Measurements from ENCODE around the gene C10orf95.
A peak's percentile ranks its signal among the peaks of the same experiment; 100 is the strongest.

C10orf95 gene

GRCh38 chr10:102435529-102436233 lies 15.7 kb downstream of the C10orf95 start:
- H3K9me3 ChIP-seq: no peaks in the 10 kb centered on the region
- in situ Hi-C loops (cut with MboI; ENCODE audit: low sequenced_read_pairs): no loop called here
- H3K36me3 ChIP-seq (replicated peaks): no peaks in the 10 kb centered on the region; the same call in 1 of the 2 replicates
- no peaks in the 10 kb centered on the region for H3K4me1 ChIP-seq
- DNase-seq (ENCODE audit: low spot score in 2 of 2): no peak
- H3K27me3 ChIP-seq (ENCODE audit: low read depth): peaks cover 2% of the 10 kb centered on the region; the same call in 1 of the 2 replicates
- H3K4me3 ChIP-seq: no peak overlapping the region

- Histone ChIP-seq H3K27me3 (ENCODE audit: low read depth) (peaks cover 2% of the 10 kb centered on the region; the same call in 1 of the 2 replicates), H3K9me3 (no peaks in the 10 kb centered on the region), H3K4me3 (no peak overlapping the region), H3K36me3 (replicated peaks) (no peaks in the 10 kb centered on the region; the same call in 1 of the 2 replicates), H3K4me1 (no peaks in the 10 kb centered on the region)
- in situ Hi-C loops (cut with MboI; ENCODE audit: low sequenced_read_pairs): no loop called here
- DNase-seq (ENCODE audit: low spot score in 2 of 2): no peak
Observed at GRCh38 chr10:102435133-102435497, 16.2 kb downstream of the C10orf95 start.

GRCh38 chr10:102434394-102435132 lies 16.8 kb downstream of the C10orf95 start:
- Histone ChIP-seq H3K4me1 (no peaks in the 10 kb centered on the region), H3K9me3 (no peaks in the 10 kb centered on the region), H3K36me3 (replicated peaks) (no peaks in the 10 kb centered on the region; the same call in 1 of the 2 replicates), H3K27me3 (ENCODE audit: low read depth) (peaks cover 2% of the 10 kb centered on the region; the same call in 1 of the 2 replicates), H3K4me3 (no peak overlapping the region)
- DNase-seq (ENCODE audit: low spot score in 2 of 2): no peak
- in situ Hi-C loops (cut with MboI; ENCODE audit: low sequenced_read_pairs): no loop called here

- no peaks in the 10 kb centered on the region for H3K4me1 ChIP-seq
- no peaks in the 10 kb centered on the region for H3K9me3 ChIP-seq
- H3K27me3 ChIP-seq (ENCODE audit: low read depth): peaks cover 2% of the 10 kb centered on the region; the same call in 1 of the 2 replicates
- in situ Hi-C loops (cut with MboI; ENCODE audit: low sequenced_read_pairs): no loop called here
- no peak overlapping the region for H3K4me3 ChIP-seq
- no peaks in the 10 kb centered on the region; the same call in 1 of the 2 replicates for H3K36me3 ChIP-seq (replicated peaks)
- no peak for DNase-seq (ENCODE audit: low spot score in 2 of 2)
Observed at GRCh38 chr10:102433619-102434046, 17.7 kb downstream of the C10orf95 start.

- H3K4me1 ChIP-seq: no peaks in the 10 kb centered on the region
- H3K36me3 ChIP-seq (replicated peaks): no peaks in the 10 kb centered on the region; the same call in 1 of the 2 replicates
- DNase-seq (ENCODE audit: low spot score in 2 of 2): peak; percentile 95 to 98
- H3K9me3 ChIP-seq: no peaks in the 10 kb centered on the region
- in situ Hi-C loops (cut with MboI; ENCODE audit: low sequenced_read_pairs): no loop called here
- H3K27me3 ChIP-seq (ENCODE audit: low read depth): peaks cover 2% of the 10 kb centered on the region; the same call in 1 of the 2 replicates
- peak within 1 kb of the TSS; percentile 73 for H3K4me3 ChIP-seq
Observed at GRCh38 chr10:102432162-102432950, 19.0 kb downstream of the C10orf95 start, which contains the start of gene CUEDC2. TSS of gene CUEDC2 (minus strand) at chr10:102432574. CDS start at chr10:102425188, 7,386 bp downstream.

GRCh38 chr10:102431452-102432124 lies 19.8 kb downstream of the C10orf95 start:
- Histone ChIP-seq H3K4me1 (no peaks in the 10 kb centered on the region), H3K4me3 (peak overlapping the region; percentile 73), H3K36me3 (replicated peaks) (no peaks in the 10 kb centered on the region; the same call in 1 of the 2 replicates), H3K9me3 (no peaks in the 10 kb centered on the region), H3K27me3 (ENCODE audit: low read depth) (peaks cover 2% of the 10 kb centered on the region; the same call in 1 of the 2 replicates)
- peak; percentile 52 to 65 for DNase-seq (ENCODE audit: low spot score in 2 of 2)
- in situ Hi-C loops (cut with MboI; ENCODE audit: low sequenced_read_pairs): no loop called here

GRCh38 chr10:102429468-102429867 lies 21.9 kb downstream of the C10orf95 start:
- no peak for DNase-seq (ENCODE audit: low spot score in 2 of 2)
- H3K4me1 ChIP-seq: no peaks in the 10 kb centered on the region
- in situ Hi-C loops (cut with MboI; ENCODE audit: low sequenced_read_pairs): no loop called here

GRCh38 chr10:102426803-102427287 lies 24.5 kb downstream of the C10orf95 start:
- in situ Hi-C loops (cut with MboI; ENCODE audit: low sequenced_read_pairs): no loop called here
- peaks cover 20% of the 10 kb centered on the region for H3K36me3 ChIP-seq (replicated peaks)
- no peak for DNase-seq (ENCODE audit: low spot score in 2 of 2)
- H3K4me3 ChIP-seq: no peak overlapping the region
- H3K4me1 ChIP-seq: peaks cover 9% of the 10 kb centered on the region; the same call in 1 of the 2 replicates
- H3K9me3 ChIP-seq: no peaks in the 10 kb centered on the region
- no peaks in the 10 kb centered on the region for H3K27me3 ChIP-seq (ENCODE audit: low read depth)

More at GRCh38 chr10:102429468-102429867, 21.9 kb downstream of the C10orf95 start:
- no peaks in the 10 kb centered on the region for H3K9me3 ChIP-seq
- H3K36me3 ChIP-seq (replicated peaks): peaks cover 5% of the 10 kb centered on the region
- H3K4me3 ChIP-seq: no peak overlapping the region
- no peaks in the 10 kb centered on the region for H3K27me3 ChIP-seq (ENCODE audit: low read depth)

- no peak overlapping the region for H3K4me3 ChIP-seq
- H3K36me3 ChIP-seq (replicated peaks): peaks cover 20% of the 10 kb centered on the region
- H3K9me3 ChIP-seq: no peaks in the 10 kb centered on the region
- DNase-seq (ENCODE audit: low spot score in 2 of 2): no peak
- peaks cover 9% of the 10 kb centered on the region; the same call in 1 of the 2 replicates for H3K4me1 ChIP-seq
- in situ Hi-C loops (cut with MboI; ENCODE audit: low sequenced_read_pairs): no loop called here
- no peaks in the 10 kb centered on the region for H3K27me3 ChIP-seq (ENCODE audit: low read depth)
Observed at GRCh38 chr10:102425444-102425843, 25.9 kb downstream of the C10orf95 start.

- no peaks in the 10 kb centered on the region for H3K9me3 ChIP-seq
- H3K4me1 ChIP-seq: peaks cover 11% of the 10 kb centered on the region; the same call in 1 of the 2 replicates
- no peak for DNase-seq (ENCODE audit: low spot score in 2 of 2)
- H3K27me3 ChIP-seq (ENCODE audit: low read depth): no peaks in the 10 kb centered on the region
- H3K4me3 ChIP-seq: no peak overlapping the region
- peaks cover 20% of the 10 kb centered on the region for H3K36me3 ChIP-seq (replicated peaks)
- in situ Hi-C loops (cut with MboI; ENCODE audit: low sequenced_read_pairs): no loop called here
Observed at GRCh38 chr10:102424916-102425315, 26.4 kb downstream of the C10orf95 start.

- no peak overlapping the region for H3K4me3 ChIP-seq
- DNase-seq (ENCODE audit: low spot score in 2 of 2): no peak
- in situ Hi-C loops (cut with MboI; ENCODE audit: low sequenced_read_pairs): no loop called here
Observed at GRCh38 chr10:102424145-102424544, 27.2 kb downstream of the C10orf95 start.

GRCh38 chr10:102423372-102423968 lies 27.9 kb downstream of the C10orf95 start:
- in situ Hi-C loops (cut with MboI; ENCODE audit: low sequenced_read_pairs): no loop called here
- peaks cover 20% of the 10 kb centered on the region for H3K36me3 ChIP-seq (replicated peaks)
- H3K4me3 ChIP-seq: no peak overlapping the region
- H3K4me1 ChIP-seq: peaks cover 19% of the 10 kb centered on the region
- DNase-seq (ENCODE audit: low spot score in 2 of 2): no peak
- H3K27me3 ChIP-seq (ENCODE audit: low read depth): no peaks in the 10 kb centered on the region
- no peaks in the 10 kb centered on the region for H3K9me3 ChIP-seq

More at GRCh38 chr10:102424145-102424544, 27.2 kb downstream of the C10orf95 start:
- Histone ChIP-seq H3K9me3 (no peaks in the 10 kb centered on the region), H3K27me3 (ENCODE audit: low read depth) (no peaks in the 10 kb centered on the region), H3K4me1 (peaks cover 17% of the 10 kb centered on the region), H3K36me3 (replicated peaks) (peaks cover 20% of the 10 kb centered on the region)

Measured in HAP-1 (cell line).